ENCODE results near the gene HLA-DOA. TPM values are rescaled to one million over a fixed set of nuclear protein-coding genes. Genes with fewer than 3 reads are reported as not detected.

The HLA-DOA gene
- total RNA-seq, 1 experiment from 2014 or later, result 13.6 TPM

GRCh38 chr6:32971581-32972352 lies 37.6 kb downstream of the HLA-DOA start (continued):
- TF ChIP-seq E2F5 (CRISPR knock-in tag; IDR thresholded peaks at IDR 0.05), result peak; percentile 23; the same call in 1 of the 2 replicates
- TF ChIP-seq MAX (CRISPR knock-in tag; IDR thresholded peaks at IDR 0.05), result peak; percentile 85
- TF ChIP-seq ZSCAN18 (CRISPR knock-in tag; IDR thresholded peaks at IDR 0.05), result no peak
- TF ChIP-seq ZNF281 (CRISPR knock-in tag; IDR thresholded peaks at IDR 0.05), result 0 out of 2 replicates have a peak, but pooled peaks have one; percentile 37

GRCh38 chr6:32971242-32971580 lies 38.2 kb downstream of the HLA-DOA start:
- TF ChIP-seq PRRX2 (CRISPR knock-in tag; IDR thresholded peaks at IDR 0.05) (no peak), FOXJ3 (CRISPR knock-in tag; IDR thresholded peaks at IDR 0.05; ENCODE audit: borderline replicate concordance) (no peak), RELA (CRISPR knock-in tag; IDR thresholded peaks at IDR 0.05; ENCODE audit: borderline replicate concordance) (no peak), ZNF425 (CRISPR knock-in tag; conservative IDR thresholded peaks at IDR 0.05) (peak; percentile 71; the same call in 1 of the 2 replicates), SMAD4 (CRISPR knock-in tag; IDR thresholded peaks at IDR 0.05) (no peak), ZNF532 (CRISPR knock-in tag; IDR thresholded peaks at IDR 0.05; ENCODE audit: borderline replicate concordance) (peak; percentile 14; the same call in 1 of the 2 replicates), AR (CRISPR knock-in tag; IDR thresholded peaks at IDR 0.05) (0 out of 2 replicates have a peak, but pooled peaks have one; percentile 18), EMX1 (CRISPR knock-in tag; IDR thresholded peaks at IDR 0.05) (peak; percentile 19; the same call in 1 of the 2 replicates), STAT6 (CRISPR knock-in tag; conservative IDR thresholded peaks at IDR 0.05; ENCODE audit: low read depth) (no peak)
- peaks cover 4% of the 10 kb centered on the region; the same call in 1 of the 2 replicates for H3K27me3 Mint-ChIP-seq (ENCODE audit: low read depth)
- H3K4me1 Mint-ChIP-seq, result peaks cover 30% of the 10 kb centered on the region
- H3K36me3 Mint-ChIP-seq, result peaks cover 61% of the 10 kb centered on the region
- ATAC-seq (no peak), DNase-seq (ENCODE audit: low spot score) (no peak)
- CTCF ChIA-PET, result interaction anchor here (0.8 to 11.8 kb wide), 20 partner anchors 10 to 697 kb away, joined by 3 to 205 read pairs (median 4); partner anchors contain the start of genes B3GALT4, HLA-DMA, PSMB9 and TAP1
- H3K9me3 Mint-ChIP-seq, result no peaks in the 10 kb centered on the region
- peak overlapping the region; percentile 100 for H3K27ac Mint-ChIP-seq
- peak overlapping the region; percentile 98 for H3K4me3 Mint-ChIP-seq
- POLR2A ChIA-PET, result interaction anchor here (0.6 to 7.0 kb wide), 34 partner anchors 11 to 1979 kb away, joined by 3 to 146 read pairs (median 4); partner anchors contain the start of genes B3GALT4, CUTA, HLA-DMA and HLA-DMB

Data from WTC11 (cell line).